Keratinocyte (primary cell): Measurements from ENCODE around the gene HLA-DQB1. TPM values are rescaled to one million over a fixed set of nuclear protein-coding genes. Genes with fewer than 3 reads are reported as not detected.

Experiments
- DNase-seq: peaks from one replicate; pipeline ENCODE4 v3.0.0-alpha.2; 2011; ENCODE audit warnings: low read depth, missing footprints, low spot score
- FAIRE-seq: peaks from 2 replicates; lab custom pipeline; 2011; peaks lifted over from hg19 to GRCh38; lab: Jason Lieb, UNC
- H2AFZ ChIP-seq: 2 replicates; pipeline ENCODE4 v1.6.0; 2012; ENCODE audit warnings: low read length, control low read depth, inconsistent platforms; ENCODE audit not compliant: control insufficient read depth
- H3K27ac ChIP-seq: 2 replicates; pipeline ENCODE4 v1.5.1; 2011; ENCODE audit warnings: low read length; ENCODE audit not compliant: control insufficient read depth, insufficient read depth
- H3K27me3 ChIP-seq: 3 replicates; pipeline ENCODE4 v1.6.0; 2011; ENCODE audit warnings: low read length; ENCODE audit not compliant: control insufficient read depth, insufficient read depth; ENCODE audit errors: extremely low read depth
- H3K36me3 ChIP-seq, 2 experiments: 2 replicates in 1 of 2; 3 replicates in 1 of 2; pipeline ENCODE4 v1.5.1; 2011; ENCODE audit warnings: low read length in 2 of 2, mild to moderate bottlenecking in 1 of 2; ENCODE audit not compliant: control insufficient read depth in 2 of 2, insufficient read depth in 2 of 2; ENCODE audit errors: extremely low read depth in 1 of 2
- H3K4me1 ChIP-seq: 3 replicates; pipeline ENCODE4 v1.5.1; 2011; ENCODE audit warnings: low read length; ENCODE audit not compliant: control insufficient read depth, insufficient read depth; ENCODE audit errors: extremely low read depth
- H3K4me2 ChIP-seq: 3 replicates; pipeline ENCODE4 v1.6.0; 2011; ENCODE audit warnings: low read depth, low read length; ENCODE audit not compliant: control insufficient read depth, insufficient read depth; ENCODE audit errors: extremely low read depth
- H3K4me3 ChIP-seq, 3 experiments: fragments of 200-600 bp in 1 of 3; sonication (generic) in 1 of 3; 2 replicates in 2 of 3; 3 replicates in 1 of 3; pipeline ENCODE4 v1.5.1; 2011 to 2016; ENCODE audit warnings: low read length in 3 of 3, mild to moderate bottlenecking in 3 of 3, control low read depth in 2 of 3, inconsistent platforms in 1 of 3, low read depth in 1 of 3, mixed read lengths in 1 of 3, mixed run types in 1 of 3, moderate library complexity in 1 of 3; ENCODE audit not compliant: control insufficient read depth in 2 of 3, insufficient read depth in 2 of 3; ENCODE audit errors: extremely low read depth in 1 of 3
- H3K79me2 ChIP-seq: 2 replicates; pipeline ENCODE4 v1.6.0; 2012; ENCODE audit warnings: low read length; ENCODE audit not compliant: control insufficient read depth, insufficient read depth
- H3K9ac ChIP-seq: 3 replicates; pipeline ENCODE4 v1.6.0; 2011; ENCODE audit warnings: low read length; ENCODE audit not compliant: control insufficient read depth, insufficient read depth; ENCODE audit errors: extremely low read depth
- H3K9me1 ChIP-seq: 3 replicates; pipeline ENCODE4 v1.6.0; 2011; ENCODE audit warnings: low read length; ENCODE audit not compliant: control insufficient read depth, insufficient read depth; ENCODE audit errors: extremely low read depth
- H3K9me3 ChIP-seq: 2 replicates; pipeline ENCODE4 v1.5.1; 2012; ENCODE audit warnings: low read depth, low read length; ENCODE audit not compliant: control insufficient read depth
- H4K20me1 ChIP-seq: 3 replicates; pipeline ENCODE4 v1.6.0; 2011; ENCODE audit warnings: low read length; ENCODE audit not compliant: control insufficient read depth, insufficient read depth; ENCODE audit errors: extremely low read depth
- EZH2 ChIP-seq: IDR thresholded peaks from one replicate; pipeline ENCODE4 v1.6.1; 2012; ENCODE audit warnings: inconsistent platforms, mild to moderate bottlenecking, low read length, moderate library complexity
- dilution Hi-C: fragments of 300-500 bp; cut with MboI; formaldehyde crosslinking; loops from one replicate; pipeline ENCODE4 v1.7.0; 2020; ENCODE audit warnings: low sequenced_read_pairs; ENCODE audit not compliant: extremely low pct_ligation_motif_present
- polyA plus RNA-seq, 5 experiments: library from polyadenylated mRNA; depleted of rRNA in 3 of 5; stranded (reverse) in 3 of 5; stranded (forward) in 1 of 5; unstranded in 1 of 5; fragments of >200 nt; gene quantifications; 1 replicate in 1 of 5; 2 replicates in 3 of 5; 3 replicates in 1 of 5; pipeline versions ENCODE4 v1.2.1 to v1.2.3, GENCODE V29; 2011 to 2012; ENCODE audit warnings: missing spikeins in 2 of 5, low read depth in 1 of 5, low replicate concordance in 1 of 5
- TF ChIP-seq, protein P1 (sequence below), 3 experiments: IDR thresholded peaks in 1 of 3; conservative IDR thresholded peaks in 1 of 3; optimal IDR thresholded peaks in 1 of 3; 2 replicates in 2 of 3; 3 replicates in 1 of 3; pipeline versions ENCODE3 to v1.5.1; 2011; ENCODE audit warnings: low read length in 3 of 3, mild to moderate bottlenecking in 3 of 3, moderate library complexity in 2 of 3, control low read depth in 1 of 3, inconsistent platforms in 1 of 3; ENCODE audit not compliant: insufficient read depth in 2 of 3; ENCODE audit errors: extremely low read depth in 1 of 3

HLA-DQB1 gene
- polyA plus RNA-seq, 1 donor (not counting 4 experiments of a cell fraction or from before 2014, with no cell fraction given): 40.5 TPM

DNA sequence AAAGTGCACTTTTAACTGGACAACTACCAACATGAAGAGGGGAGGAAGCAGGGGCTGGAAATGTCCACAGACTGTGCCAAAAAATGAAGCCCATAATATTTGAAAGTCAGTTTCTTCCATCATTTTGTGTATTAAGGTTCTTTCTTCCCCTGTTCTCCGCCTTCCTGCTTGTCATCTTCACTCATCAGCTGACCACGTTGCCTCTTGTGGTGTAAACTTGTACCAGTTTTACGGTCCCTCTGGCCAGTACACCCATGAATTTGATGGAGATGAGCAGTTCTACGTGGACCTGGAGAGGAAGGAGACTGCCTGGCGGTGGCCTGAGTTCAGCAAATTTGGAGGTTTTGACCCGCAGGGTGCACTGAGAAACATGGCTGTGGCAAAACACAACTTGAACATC, 25.3 kb downstream of the HLA-DQB1 start:
- Histone ChIP-seq H3K79me2 (no peaks in the 10 kb centered on the region), H3K4me3 (no peak overlapping the region), H3K4me2 (no peak overlapping the region), H3K9me3 (no peaks in the 10 kb centered on the region), H4K20me1 (no peaks in the 10 kb centered on the region), H3K9me1 (no peaks in the 10 kb centered on the region), H2AFZ (no peak overlapping the region), H3K9ac (no peak overlapping the region), H3K36me3 (no peaks in the 10 kb centered on the region), H3K27ac (no peak overlapping the region), H3K4me1 (no peaks in the 10 kb centered on the region), H3K27me3 (peaks cover 4% of the 10 kb centered on the region)
- dilution Hi-C loops: no loop called here
- FAIRE-seq: no peak
- no peak for DNase-seq
- no peak for TF ChIP-seq EZH2
- TF ChIP-seq, protein P1, sequence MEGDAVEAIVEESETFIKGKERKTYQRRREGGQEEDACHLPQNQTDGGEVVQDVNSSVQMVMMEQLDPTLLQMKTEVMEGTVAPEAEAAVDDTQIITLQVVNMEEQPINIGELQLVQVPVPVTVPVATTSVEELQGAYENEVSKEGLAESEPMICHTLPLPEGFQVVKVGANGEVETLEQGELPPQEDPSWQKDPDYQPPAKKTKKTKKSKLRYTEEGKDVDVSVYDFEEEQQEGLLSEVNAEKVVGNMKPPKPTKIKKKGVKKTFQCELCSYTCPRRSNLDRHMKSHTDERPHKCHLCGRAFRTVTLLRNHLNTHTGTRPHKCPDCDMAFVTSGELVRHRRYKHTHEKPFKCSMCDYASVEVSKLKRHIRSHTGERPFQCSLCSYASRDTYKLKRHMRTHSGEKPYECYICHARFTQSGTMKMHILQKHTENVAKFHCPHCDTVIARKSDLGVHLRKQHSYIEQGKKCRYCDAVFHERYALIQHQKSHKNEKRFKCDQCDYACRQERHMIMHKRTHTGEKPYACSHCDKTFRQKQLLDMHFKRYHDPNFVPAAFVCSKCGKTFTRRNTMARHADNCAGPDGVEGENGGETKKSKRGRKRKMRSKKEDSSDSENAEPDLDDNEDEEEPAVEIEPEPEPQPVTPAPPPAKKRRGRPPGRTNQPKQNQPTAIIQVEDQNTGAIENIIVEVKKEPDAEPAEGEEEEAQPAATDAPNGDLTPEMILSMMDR (optimal IDR thresholded peaks at IDR 0.05 in 1 of 3, IDR thresholded peaks at IDR 0.05 in 1 of 3, conservative IDR thresholded peaks at IDR 0.05 in 1 of 3; ENCODE audit: extremely low read depth in 1 of 3, insufficient read depth in 2 of 3, low read length in 3 of 3): no peak

DNA sequence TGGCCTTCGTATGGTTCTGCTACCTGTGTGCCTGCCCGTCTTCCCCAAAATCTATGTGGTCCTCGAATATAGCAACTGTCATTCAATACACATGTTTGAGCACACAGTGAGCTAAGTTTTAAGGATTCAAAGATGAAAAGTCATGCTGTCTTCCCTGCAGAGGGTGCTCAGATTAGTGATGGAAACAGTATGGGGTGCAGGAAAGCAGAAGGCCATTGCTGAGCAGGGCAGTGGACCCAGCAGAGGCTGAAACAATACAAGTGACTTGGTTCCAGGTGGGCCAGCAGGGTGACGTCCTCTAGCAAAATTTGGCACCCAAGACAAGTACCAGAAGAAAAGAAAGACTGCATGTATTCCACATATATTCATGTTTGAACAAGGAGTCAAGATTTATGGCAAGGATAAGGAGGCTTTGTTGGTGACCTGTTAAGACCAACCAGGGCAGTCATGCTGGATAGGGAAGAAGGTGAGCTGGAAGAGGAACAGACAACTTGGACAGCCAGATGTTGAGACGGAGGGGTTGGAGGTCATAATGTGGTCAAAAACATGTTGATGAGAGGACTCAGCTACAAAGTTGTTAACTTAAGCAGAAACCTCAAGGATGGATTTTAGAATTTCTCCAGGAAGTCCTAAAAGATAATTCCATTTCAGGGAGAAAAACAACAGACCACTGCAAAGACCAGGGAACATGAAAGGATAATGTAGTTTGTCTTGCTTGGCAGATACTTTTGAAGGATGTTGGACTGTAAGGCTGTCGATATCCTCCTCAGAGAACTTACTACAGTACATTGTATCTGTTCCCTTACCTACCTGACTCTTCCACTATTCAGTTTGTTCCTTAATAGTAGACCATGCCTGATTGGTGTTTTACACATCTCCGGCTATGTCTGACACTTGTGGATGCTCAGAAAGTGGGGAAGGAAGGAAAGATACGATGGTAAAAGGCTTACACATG, 26.7 kb downstream of the HLA-DQB1 start:
- H3K9me1 ChIP-seq: no peaks in the 10 kb centered on the region
- no peak overlapping the region for H3K4me3 ChIP-seq
- H2AFZ ChIP-seq: no peak overlapping the region
- dilution Hi-C loops: no loop called here
- no peak overlapping the region for H3K9ac ChIP-seq
- TF ChIP-seq EZH2: no peak
- TF ChIP-seq, protein P1 (optimal IDR thresholded peaks at IDR 0.05 in 1 of 3, IDR thresholded peaks at IDR 0.05 in 1 of 3, conservative IDR thresholded peaks at IDR 0.05 in 1 of 3; ENCODE audit: extremely low read depth in 1 of 3, insufficient read depth in 2 of 3, low read length in 3 of 3): no peak
- DNase-seq: no peak
- no peak overlapping the region for H3K27ac ChIP-seq
- no peak for FAIRE-seq
- H4K20me1 ChIP-seq: no peaks in the 10 kb centered on the region
- no peaks in the 10 kb centered on the region for H3K4me1 ChIP-seq
- H3K27me3 ChIP-seq: peaks cover 4% of the 10 kb centered on the region
- no peaks in the 10 kb centered on the region for H3K36me3 ChIP-seq
- H3K79me2 ChIP-seq: no peaks in the 10 kb centered on the region
- no peak overlapping the region for H3K4me2 ChIP-seq
- no peaks in the 10 kb centered on the region for H3K9me3 ChIP-seq
